Mucosa of gallbladder (tissue), 1 donor: ENCODE data around the gene ADGRL4. TPM values are rescaled to one million over a fixed set of nuclear protein-coding genes. Genes with fewer than 3 reads are reported as not detected.
"Not testable (repeated sequence)": the region's sequence is repeated elsewhere in the genome, so short reads cannot be mapped to it uniquely, and the experiment has no call there.

Source experiments
- DNase-seq: peaks from one replicate; pipeline ENCODE4 v3.0.0-alpha.2; 2020; ENCODE audit warnings: low spot score
- total RNA-seq: library from RNA; stranded (reverse); gene quantifications from one replicate; pipeline ENCODE4 v1.2.1, GENCODE V29; 2021
- donor health status: DM: no; HTN: no; CAD: no.

ADGRL4 gene
- total RNA-seq, 1 donor from 2014 or later: 9.3 TPM

DNA sequence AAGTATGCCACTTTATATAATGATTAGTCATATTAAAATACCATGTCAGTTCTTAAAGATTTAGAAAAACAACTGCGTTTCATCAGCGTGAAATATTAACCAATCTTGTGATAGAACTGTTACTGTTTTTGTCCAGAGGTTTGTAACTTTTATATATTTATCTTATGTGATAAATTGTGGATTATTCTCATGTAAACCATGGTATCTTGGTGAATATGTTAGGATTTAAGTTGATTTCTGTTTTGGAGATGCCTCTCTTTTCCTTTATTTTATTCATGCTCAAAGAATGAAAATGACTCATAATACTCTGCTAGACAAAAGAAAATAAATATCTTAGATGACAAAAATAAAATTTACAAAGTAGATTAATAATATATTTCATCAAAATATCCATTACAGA lies 88.4 kb downstream of the ADGRL4 start:
- DNase-seq: no peak

DNA sequence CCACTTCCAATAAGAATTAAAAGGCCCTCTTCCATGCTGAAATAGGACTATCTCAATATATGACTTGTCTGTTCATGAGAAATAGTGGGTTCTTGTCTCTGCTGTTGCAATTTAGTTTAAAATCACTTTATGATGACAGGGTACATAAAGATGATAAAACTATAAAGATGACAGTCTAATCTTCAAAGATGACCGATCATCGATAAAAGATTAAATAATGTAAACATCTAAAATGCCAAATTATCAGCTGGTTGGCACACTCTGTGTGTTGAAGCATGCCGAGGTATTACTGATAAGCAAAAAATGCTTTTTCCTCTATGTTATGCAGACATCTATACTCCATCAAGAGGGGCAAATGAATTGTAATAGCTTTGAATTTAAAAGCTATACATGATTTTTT lies 89.5 kb downstream of the ADGRL4 start:
- DNase-seq: no peak

DNA sequence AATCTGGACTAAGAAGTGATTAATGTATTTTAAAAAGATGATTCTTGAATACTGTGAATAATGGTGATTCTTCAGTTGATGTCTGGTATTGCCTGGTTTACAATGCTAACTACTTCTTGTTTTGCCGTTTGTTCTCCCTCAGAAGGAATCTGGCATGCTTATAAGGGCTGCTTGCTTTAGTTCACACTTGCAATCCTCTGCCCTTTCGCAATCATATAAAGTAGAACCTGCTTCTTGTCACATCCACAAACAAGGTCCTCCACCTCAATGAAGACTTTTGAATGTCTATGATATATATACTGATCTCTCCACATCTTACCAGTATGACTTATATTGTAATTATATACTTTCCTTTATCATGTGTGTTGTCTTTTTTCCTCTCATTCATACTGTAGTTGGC lies 92.6 kb downstream of the ADGRL4 start:
- no peak for DNase-seq

DNA sequence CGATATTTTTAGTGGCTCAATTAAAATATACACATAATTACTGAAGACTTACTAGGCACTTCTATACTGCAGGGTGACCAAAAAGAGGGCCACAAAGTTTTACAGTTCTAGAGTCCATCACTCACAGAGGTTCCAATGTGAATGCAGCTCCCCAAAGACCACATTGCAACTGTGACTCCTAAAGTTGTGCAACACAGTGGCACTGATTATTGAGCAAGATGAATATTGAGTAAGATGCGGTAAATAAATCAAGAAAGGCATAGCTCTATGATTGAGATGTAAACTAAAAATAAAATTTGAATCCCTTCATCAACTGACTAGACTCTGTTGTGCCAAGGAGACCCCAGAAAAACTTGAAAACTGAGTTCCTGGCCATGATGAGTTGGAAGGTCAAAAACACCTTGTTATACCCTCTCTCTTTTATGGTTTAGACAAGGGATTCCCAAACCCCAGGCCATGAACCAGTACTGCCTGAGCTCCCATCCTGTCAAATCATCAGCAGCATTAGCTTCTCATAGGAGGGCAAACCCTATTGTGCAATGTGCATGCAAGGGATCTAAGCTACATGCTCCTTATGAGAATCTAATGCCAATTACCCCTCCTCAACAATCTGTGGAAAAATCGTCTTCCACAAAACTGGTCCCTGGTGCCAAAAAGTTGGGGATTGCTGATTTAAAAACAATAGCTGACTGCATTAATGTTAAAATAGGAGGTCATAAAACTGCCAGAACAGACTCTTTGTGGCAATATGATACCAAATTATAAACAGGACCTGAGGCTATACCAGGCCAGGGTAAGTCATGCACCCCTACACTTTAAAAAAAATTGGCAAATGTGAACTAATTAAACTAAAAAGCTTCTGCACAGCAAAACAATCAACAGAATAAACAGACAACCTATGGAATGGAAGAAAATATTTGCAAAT lies 94.3 kb downstream of the ADGRL4 start:
- no peak for DNase-seq

DNA sequence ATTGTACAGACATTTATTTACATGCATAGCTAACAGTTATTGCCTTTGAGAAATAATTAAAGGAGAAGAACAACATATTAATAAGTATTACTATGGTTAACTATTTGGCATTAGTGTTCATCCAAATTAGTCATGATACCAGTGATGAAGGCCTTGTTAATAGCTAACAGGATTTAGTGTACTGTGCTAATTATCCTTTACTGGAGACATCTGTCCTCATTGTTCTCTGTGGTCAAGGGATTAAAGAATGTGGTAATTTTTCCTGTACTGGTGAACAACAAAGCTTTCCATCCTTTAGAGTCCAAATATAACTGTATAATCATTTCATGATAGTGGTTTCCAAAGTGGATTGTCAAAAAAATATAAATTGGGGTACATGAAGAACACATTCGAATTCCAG lies 103.9 kb downstream of the ADGRL4 start:
- no peak for DNase-seq

DNA sequence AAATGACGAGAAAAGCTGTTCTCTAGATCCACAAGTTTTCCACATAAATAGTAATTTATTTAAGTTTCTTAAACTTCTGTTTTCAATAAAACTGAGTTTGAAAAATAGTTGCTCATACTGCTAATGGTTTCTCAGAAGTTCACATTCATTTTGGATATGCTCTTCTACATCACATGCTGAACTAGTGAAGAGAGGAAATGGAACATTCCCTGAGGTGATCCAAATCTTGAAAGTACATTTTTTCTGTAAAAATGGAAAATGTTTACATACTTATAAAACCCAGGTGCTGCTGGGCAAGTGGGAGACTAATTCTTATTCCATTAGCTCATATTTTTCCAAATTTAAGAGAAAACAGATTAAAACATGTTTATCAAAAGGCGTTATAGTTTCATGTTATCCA lies 111.7 kb downstream of the ADGRL4 start:
- no peak for DNase-seq

DNA sequence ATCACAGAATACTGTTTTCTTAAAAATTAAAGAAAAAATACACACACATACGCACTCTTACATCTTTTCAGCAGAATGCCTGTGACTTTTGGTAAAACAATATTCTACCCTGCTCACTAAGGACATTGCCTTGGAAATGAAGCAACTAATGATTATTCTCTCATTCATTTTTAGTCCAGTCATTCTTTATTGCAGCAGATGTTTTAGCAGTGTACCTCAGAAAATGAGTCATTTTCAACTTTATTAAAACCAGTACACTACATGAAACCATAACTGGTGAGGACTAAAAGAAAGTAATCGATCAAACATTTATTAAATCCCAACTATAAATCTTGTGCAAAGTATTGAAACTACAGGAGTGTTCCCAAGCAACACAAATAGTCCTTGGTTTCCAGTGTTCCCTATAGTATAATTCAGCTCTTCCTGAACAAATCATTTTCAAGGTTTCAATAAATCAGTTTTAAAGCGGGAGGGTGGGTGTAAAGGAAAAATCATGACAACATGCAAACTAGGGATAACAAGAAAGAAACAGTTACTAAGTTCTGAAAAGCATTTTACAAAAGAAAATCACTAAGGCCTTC lies 114.2 kb downstream of the ADGRL4 start:
- DNase-seq: no peak

DNA sequence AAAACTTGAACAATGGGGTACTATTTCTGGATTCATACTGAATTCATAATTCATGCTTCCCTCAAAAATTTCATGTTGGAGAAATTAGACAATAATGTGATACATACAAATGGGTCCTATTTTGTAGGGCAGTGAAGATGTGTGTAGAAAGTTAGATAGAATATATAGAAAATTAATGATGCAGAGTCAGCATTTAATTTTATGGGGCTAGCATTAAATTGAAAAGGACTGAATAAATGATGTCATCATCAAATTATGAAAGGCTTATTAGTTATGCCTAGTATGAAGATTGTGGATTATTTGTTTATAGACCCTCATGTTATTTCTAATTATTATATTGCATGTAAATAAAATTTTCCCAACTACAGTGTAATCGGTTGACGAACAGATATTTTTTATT lies 119.1 kb downstream of the ADGRL4 start:
- DNase-seq: no peak

DNA sequence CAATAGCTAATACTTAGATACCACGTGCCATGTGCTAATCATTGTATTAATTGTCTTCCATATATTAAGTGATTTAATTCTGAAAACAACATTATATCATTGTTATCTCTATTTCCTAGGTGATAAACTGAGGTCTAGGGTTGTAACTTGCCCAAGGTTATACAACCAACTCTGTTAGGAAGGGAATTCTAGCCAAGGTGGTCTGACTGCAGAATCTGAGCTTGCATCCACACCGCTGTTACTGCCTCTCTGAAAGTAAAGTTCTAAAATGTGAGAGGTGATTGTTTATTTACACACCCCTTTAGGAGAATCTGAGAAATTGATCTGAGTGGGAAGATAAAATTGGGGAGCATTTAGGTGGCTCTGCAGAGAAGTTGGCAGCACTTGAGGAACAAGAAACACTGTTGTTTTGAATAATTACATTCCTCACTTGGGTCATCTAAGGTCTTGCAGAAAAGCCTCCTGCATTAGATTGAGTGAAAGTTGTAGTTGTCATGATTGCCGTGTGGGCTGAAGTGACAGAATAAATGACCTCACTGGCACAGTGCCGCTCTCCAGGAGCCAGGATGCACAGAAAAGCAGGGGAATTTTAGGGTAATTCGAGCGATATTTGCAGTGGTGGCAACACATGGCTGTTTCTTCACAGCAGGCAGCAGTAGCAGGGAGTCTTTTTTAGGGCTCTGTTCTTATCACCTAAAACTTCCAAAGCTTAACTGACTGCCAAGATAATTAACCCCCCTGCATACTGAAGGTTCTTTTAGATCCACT lies 121.7 kb downstream of the ADGRL4 start:
- DNase-seq: no peak

DNA sequence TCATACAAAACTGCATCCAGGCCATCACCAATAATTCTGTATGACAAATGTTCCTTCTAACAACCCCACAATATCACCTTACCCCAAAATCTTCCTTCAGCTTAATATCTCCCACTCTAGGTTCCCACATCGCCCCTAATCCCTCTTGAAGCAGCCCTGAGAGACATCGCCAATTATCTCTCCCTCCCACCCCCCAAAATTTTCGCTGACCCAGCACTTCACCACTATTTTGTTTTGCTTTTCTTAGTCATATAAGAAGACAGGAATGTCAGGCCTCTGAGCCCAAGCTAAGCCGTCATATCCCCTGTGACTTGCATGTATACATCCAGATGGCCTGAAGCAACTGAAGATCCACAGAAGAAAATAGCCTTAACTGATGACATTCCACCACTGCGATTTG lies 126.3 kb downstream of the ADGRL4 start:
- no peak for DNase-seq

DNA sequence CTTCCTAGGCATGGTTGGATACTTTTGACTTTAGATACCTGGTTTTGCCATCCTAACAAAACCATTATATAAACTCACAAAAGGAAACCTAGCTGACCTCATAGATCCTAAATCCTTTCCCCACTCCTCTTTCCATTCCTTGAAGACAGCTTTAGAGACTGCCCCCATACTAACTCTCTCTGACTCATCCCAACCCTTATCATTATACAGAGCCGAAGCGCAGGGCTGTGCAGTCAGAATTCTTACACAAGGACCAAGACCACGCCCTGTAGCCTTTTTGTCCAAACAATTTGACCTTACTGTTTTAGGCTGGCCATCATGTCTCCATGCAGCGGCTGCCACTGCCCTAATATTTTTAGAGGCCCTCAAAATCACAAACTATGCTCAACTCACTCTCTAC lies 130.5 kb downstream of the ADGRL4 start:
- not testable (repeated sequence) for DNase-seq

DNA sequence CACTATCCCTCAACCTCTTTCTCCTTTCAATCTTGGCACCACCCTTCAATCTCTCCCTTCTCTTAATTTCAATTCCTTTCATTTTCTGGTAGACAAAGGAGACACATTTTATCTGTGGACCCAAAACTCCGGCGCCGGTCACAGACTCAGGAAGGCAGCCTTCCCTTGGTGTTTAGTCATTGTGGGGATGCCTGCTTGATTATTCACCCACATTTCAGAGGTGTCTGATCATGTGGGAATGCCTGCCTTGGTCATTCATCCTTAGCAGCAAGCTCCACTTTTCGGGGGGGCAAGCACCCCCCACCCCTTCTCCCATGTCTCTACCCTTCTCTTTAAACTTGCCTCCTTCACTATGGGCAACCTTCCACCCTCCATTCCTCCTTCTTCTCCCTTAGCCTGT lies 133.7 kb downstream of the ADGRL4 start:
- not testable (repeated sequence) for DNase-seq

DNA sequence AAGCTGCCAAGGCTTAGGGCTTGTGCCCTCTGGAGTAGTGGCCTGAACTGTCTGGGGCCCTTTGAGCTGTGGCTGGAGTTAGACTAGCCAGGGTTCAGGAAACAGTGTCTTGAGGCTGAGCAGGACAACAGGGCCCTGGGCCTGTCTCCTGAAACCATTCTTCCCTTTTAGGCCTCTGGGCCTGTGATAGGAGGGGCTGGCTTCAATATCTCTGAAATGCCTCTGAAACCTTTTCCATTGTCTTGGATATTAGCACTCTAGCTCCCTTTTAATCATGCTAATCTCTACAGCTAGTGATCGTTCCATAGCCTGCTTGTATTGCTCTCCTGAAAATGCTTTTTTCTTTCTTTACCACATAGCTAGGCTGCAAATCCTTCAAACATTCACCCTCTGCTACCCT lies 135.3 kb downstream of the ADGRL4 start:
- no peak for DNase-seq

DNA sequence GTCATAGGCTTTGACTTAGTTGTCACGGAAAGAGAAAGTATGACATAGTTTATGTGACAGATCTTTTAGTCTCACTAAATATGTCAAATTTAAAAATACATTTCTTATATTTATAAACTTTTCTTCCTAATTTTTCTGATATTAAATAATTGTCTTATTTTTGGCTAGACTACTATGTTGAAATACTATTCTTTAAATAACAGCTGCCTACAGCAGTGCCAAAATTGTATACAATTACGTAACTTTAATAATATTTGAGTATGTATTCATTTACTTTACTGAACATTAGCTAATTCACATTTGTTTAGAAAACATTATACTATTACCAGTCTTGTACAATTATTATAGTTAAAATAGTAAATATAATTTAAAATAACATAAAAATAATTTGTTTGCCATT lies 137.4 kb downstream of the ADGRL4 start:
- DNase-seq: no peak

DNA sequence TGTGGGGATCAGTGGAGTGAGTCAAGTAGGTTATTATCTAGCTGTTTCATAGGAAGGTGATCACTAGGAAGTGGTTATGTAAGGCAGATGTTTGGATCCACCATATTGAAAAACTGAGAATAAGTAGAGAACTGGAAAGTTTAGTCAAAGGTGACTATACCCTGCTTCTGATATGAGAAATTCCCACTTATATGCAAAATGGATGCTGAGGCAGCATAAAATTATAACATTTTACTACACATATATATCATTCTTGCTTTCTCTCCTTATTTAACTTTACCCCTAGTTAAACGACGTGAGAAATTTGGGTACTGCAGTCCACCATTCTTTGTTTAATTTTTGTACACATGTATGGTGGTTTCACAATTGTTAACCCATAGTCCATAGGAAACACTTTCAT lies 142.4 kb downstream of the ADGRL4 start:
- no peak for DNase-seq

DNA sequence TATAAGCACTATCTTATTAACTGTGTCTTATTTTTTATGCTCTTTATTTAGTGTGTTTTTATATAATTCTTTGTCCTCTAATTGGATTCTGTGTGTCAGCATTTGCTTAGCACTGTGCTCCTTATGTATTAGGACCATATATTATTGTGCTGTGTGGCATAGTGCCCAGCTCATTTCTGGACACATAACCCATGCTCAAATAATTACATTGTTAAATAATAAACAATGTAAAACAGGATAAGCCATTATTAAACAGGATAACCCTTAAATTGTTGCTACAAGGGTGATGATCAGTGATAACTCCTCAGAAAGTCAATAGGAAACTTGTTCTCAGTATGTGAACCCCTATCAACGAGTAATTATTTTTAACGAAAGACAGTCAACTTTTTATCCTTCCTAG lies 150.4 kb downstream of the ADGRL4 start:
- no peak for DNase-seq

DNA sequence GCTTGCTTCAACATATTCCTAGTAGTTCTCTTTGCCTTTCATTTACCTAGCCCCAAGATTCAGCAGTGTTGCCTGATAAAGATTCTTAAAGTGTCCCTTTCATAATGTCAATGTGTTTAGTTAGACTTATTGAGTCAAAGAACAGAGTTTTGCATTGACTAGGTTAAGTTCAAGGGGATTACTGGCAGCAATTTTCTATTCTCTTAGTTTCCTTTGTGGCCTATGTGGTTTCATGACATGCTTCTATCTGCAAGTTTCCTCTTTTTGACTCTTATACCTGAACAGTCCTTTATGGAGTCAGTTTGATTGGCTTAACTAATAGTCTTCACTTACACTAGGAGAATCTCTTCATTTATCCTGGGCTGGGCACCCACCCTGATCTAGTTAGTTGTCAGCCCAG lies 151.3 kb downstream of the ADGRL4 start:
- no peak for DNase-seq

DNA sequence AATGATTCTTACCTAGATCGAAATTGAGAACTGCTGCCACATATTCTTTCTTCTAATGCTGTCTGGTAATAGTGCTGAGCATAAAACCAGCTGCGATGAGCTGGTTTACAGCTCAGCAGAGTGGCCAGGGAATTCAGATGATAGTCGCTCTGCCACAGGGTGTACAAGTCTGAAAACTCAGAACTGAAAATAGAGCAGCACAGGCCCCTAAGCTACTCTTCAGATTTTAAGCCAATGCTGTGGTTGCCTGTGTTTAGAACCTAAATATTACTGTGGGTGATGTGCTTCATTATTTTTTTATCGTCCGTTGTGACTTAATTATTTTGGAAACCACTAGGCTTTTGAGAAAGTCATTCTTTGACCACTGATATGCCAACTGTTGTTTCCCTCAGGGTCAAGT lies 152.0 kb downstream of the ADGRL4 start:
- DNase-seq: no peak

DNA sequence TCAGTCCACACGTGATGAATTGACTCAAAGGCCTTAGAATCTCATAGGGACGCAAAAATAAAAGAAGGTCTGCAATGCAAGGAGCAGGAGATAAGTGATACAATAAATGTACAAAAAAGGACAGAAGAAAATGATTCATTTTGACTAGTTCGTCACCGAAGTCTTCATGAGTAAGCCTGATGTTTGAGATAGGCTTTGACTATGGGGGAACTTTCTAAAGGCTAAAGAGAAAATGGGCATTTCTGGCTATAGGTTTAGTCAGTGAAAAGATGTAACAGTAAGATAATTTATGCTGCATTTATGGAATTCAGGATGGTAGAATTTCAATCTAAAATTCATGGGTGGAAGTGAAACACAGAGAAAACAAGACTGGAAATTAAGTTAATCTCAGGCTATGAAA lies 163.0 kb downstream of the ADGRL4 start:
- DNase-seq: no peak

DNA sequence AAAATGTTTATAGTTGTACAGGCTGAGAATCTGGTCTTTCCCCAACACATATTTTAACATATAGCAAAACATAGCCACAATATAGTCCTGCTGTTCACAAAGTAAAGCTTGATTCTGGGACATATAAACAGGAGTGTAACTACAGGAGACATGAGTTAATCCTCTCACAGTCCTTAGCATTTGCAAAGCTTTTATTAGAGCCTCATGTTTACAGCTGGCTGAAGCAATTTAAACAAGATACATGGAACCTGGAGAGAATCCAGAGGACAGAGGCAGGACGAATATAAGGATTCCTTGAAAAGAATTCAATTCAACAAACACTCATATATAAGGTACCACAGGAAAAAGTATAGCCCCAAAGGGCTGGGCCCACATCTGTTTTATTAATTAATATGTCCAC lies 163.4 kb downstream of the ADGRL4 start:
- DNase-seq: no peak

DNA sequence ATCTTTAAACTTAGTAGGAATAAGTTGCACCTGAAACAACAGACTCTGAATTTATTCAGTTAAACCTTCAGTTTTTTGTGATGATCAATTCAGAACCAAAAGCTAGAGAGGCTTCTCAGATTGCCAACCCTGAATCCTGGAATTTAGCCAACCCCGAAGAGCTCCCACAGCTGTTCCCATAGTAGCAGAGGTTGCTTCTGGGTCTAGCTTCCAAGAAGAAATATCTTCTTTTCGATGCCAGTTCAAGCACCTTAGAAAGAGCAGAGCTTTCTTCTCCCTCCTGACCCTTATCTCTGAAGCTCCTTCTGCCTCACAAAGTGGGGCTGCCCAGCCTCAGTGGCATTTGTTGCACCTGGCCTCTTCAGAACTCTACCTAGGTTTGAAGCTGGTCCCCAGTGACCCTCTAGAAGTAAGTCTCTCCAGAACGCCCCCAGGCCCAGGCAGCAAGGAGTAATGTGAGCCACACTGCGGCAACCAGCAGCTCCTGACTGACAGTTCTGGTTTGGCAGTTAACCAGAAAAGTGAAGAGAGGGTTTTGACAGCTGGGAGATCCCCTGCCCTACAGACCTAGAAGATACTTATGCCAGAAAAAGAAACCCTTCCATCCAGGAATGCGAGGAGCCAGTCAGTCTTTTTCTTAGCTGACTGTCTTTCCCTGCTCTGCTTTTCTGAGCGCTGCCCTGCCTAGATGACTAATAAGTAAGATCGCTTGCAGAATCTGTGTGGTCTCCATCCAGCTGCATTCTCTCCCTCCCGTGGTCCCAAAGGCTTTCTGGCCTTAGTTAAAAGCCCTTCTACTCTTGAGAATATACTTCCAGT lies 165.9 kb downstream of the ADGRL4 start:
- DNase-seq: no peak
